Mesendoderm (in vitro differentiated cells): ENCODE measurements around the gene USH2A.

Experiments used
- DNase-seq: peaks from one replicate; pipeline ENCODE4 v3.0.0; 2013
- H2AK5ac ChIP-seq: 2 replicates; pipeline ENCODE4 v1.6.1; 2013; ENCODE audit warnings: low read length, inconsistent platforms
- H2BK120ac ChIP-seq: 2 replicates; pipeline ENCODE4 v1.6.1; 2013; ENCODE audit warnings: low read depth, mild to moderate bottlenecking, low read length, moderate library complexity, mixed read lengths
- H2BK15ac ChIP-seq: replicated peaks from 2 replicates; pipeline ENCODE4 v1.6.1; 2013; ENCODE audit warnings: low read depth, mild to moderate bottlenecking, moderate library complexity
- H2BK5ac ChIP-seq: 2 replicates; pipeline ENCODE4 v1.6.1; 2013; ENCODE audit warnings: low read length, inconsistent platforms
- H3K18ac ChIP-seq: 2 replicates; pipeline ENCODE4 v1.6.1; 2013; ENCODE audit warnings: mild to moderate bottlenecking, low read length, mixed read lengths
- H3K23ac ChIP-seq: one replicate; pipeline ENCODE4 v1.6.1; 2013; ENCODE audit warnings: low read length
- H3K27ac ChIP-seq: 2 replicates; pipeline ENCODE4 v1.5.1; 2013; ENCODE audit warnings: low read depth, mild to moderate bottlenecking, inconsistent platforms, low read length, moderate library complexity
- H3K27me3 ChIP-seq: 2 replicates; pipeline ENCODE4 v1.6.1; 2013; ENCODE audit warnings: low read length, control low read depth, mild to moderate bottlenecking, inconsistent platforms; ENCODE audit not compliant: insufficient read depth, poor library complexity
- H3K36me3 ChIP-seq: 2 replicates; pipeline ENCODE4 v1.6.1; 2013; ENCODE audit warnings: low read length, inconsistent platforms; ENCODE audit not compliant: control insufficient read depth, insufficient read depth
- H3K4ac ChIP-seq: one replicate; pipeline ENCODE4 v1.6.1; 2013; ENCODE audit warnings: low read depth, mild to moderate bottlenecking, low read length, moderate library complexity
- H3K4me1 ChIP-seq: 2 replicates; pipeline ENCODE4 v1.6.1; 2013; ENCODE audit warnings: low read depth, low read length, inconsistent platforms; ENCODE audit not compliant: control insufficient read depth
- H3K4me2 ChIP-seq: 2 replicates; pipeline ENCODE4 v1.6.1; 2013; ENCODE audit warnings: low read length
- H3K4me3 ChIP-seq: 2 replicates; pipeline ENCODE4 v1.5.1; 2013; ENCODE audit warnings: mild to moderate bottlenecking, low read length
- H3K56ac ChIP-seq: one replicate; pipeline ENCODE4 v1.6.1; 2013; ENCODE audit warnings: low read length
- H3K79me1 ChIP-seq: 2 replicates; pipeline ENCODE4 v1.6.1; 2013; ENCODE audit warnings: low read length, inconsistent platforms
- H3K79me2 ChIP-seq: 2 replicates; pipeline ENCODE4 v1.6.1; 2013; ENCODE audit warnings: mild to moderate bottlenecking, low read length; ENCODE audit not compliant: control insufficient read depth, insufficient read depth
- H3K9ac ChIP-seq: 2 replicates; pipeline ENCODE4 v1.6.1; 2013; ENCODE audit warnings: low read length, inconsistent platforms
- H4K5ac ChIP-seq: one replicate; pipeline ENCODE4 v1.6.1; 2013; ENCODE audit warnings: low read length
- H4K8ac ChIP-seq: one replicate; pipeline ENCODE4 v1.6.1; 2013; ENCODE audit warnings: low read depth, mild to moderate bottlenecking, control low read depth, low read length, moderate library complexity
- WGBS: extraction: QIAGEN DNeasy Blood & Tissue Kit; methylation state at CpG from one replicate; pipeline ENCODE4 v1.1.7; 2013; ENCODE audit warnings: low lambda C conversion rate, missing lambda C conversion rate; ENCODE audit not compliant: insufficient coverage; ENCODE audit errors: extremely low coverage; 5-methylcytosine and 5-hydroxymethylcytosine counted together

Gene USH2A

DNA sequence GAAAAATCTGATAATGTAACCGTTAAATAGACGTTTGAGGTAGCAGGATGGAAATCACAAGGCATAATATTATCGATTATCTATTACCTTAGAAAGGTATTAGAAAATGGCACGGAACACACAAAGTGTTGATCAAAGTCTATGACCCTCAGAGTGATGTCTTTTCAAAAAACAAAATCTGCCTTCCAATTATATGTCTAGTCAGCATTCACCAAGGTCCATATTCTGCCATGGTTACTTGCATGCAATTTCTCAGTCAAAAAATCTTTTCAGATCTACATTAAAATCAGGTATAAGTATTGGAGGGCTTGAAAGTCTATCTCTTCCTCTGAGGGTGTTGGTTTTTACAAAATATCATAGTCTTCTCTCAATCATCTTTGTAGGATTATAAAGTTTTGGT, 774.3 kb downstream of the USH2A start:
- no peak overlapping the region for H3K9ac ChIP-seq

DNA sequence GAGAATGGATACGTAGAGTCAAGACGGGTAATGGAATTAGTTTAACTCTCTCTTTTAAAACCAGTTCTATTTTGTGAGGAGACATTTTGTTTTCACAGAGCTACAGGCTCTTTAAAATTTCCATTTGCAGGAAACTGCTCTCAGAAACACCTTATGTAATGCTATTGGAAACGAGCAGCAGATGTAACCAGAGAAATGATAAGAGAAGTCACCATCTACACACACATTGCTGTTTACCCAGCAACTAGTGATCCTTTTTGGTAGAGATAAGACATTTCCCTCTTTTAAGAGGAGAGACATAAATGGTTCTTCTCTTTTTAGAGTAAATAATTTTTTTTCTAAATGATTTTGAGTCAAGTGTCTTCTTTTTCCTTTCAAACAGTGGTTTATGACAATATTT, 775.5 kb downstream of the USH2A start:
- no peak overlapping the region for H2AK5ac ChIP-seq
- H3K4ac ChIP-seq: no peak overlapping the region
- H3K56ac ChIP-seq: no peak overlapping the region
- no peak overlapping the region for H3K18ac ChIP-seq
- H3K4me2 ChIP-seq: no peak overlapping the region
- H3K27ac ChIP-seq: no peak overlapping the region
- no peaks in the 10 kb centered on the region for H3K36me3 ChIP-seq
- no peaks in the 10 kb centered on the region for H3K27me3 ChIP-seq
- H3K4me3 ChIP-seq: no peak overlapping the region
- no peak overlapping the region for H4K8ac ChIP-seq
- no peak overlapping the region for H4K5ac ChIP-seq
- H2BK120ac ChIP-seq: no peak overlapping the region
- H3K4me1 ChIP-seq: no peaks in the 10 kb centered on the region
- no peak overlapping the region for H2BK5ac ChIP-seq
- DNase-seq: no peak
- H3K79me1 ChIP-seq: no peaks in the 10 kb centered on the region
- H3K79me2 ChIP-seq: no peaks in the 10 kb centered on the region
- no peak overlapping the region for H2BK15ac ChIP-seq
- no CpG with 5 or more reads among the region's 3 CpGs for WGBS
- no peak overlapping the region for H3K23ac ChIP-seq
- H3K9ac ChIP-seq: no peak overlapping the region

More for the DNA sequence above, 774.3 kb downstream of the USH2A start:
- Histone ChIP-seq H2BK15ac (no peak overlapping the region), H3K4me3 (no peak overlapping the region), H3K36me3 (no peaks in the 10 kb centered on the region), H4K8ac (no peak overlapping the region), H4K5ac (no peak overlapping the region), H2BK120ac (no peak overlapping the region), H3K79me2 (no peaks in the 10 kb centered on the region), H3K79me1 (no peaks in the 10 kb centered on the region), H3K4ac (no peak overlapping the region), H3K18ac (no peak overlapping the region), H3K4me2 (no peak overlapping the region), H3K27me3 (no peaks in the 10 kb centered on the region), H2BK5ac (no peak overlapping the region), H3K23ac (no peak overlapping the region), H3K56ac (no peak overlapping the region), H2AK5ac (no peak overlapping the region), H3K27ac (no peak overlapping the region), H3K4me1 (no peaks in the 10 kb centered on the region)
- WGBS: no CpG with 5 or more reads among the region's 4 CpGs
- no peak for DNase-seq

DNA sequence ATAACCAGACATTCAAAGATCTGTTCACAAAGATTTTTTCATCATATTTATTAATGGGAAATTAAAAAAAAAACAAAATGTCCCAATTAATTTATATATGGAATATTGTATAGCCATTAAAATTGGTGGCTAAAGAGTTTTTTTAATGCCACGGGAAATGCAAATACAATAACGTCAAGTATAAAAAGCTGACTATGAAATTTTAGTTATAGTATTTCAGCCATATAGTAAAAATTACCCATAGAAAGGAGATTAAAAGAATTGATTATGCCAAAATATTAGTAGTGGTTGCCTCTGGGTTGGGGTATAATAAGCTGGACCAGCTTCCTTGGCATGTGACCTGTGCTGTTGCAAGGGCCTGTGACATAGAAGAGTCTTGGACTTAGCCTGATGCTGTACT, 777.4 kb downstream of the USH2A start:
- H3K18ac ChIP-seq: no peak overlapping the region
- H3K4ac ChIP-seq: no peak overlapping the region
- no peak overlapping the region for H2AK5ac ChIP-seq
- no peak overlapping the region for H4K8ac ChIP-seq
- no peaks in the 10 kb centered on the region for H3K4me1 ChIP-seq
- no CpG with 5 or more reads among the region's 2 CpGs for WGBS
- no peak overlapping the region for H3K27ac ChIP-seq
- DNase-seq: no peak
- no peaks in the 10 kb centered on the region for H3K36me3 ChIP-seq
- no peak overlapping the region for H3K23ac ChIP-seq
- no peak overlapping the region for H2BK15ac ChIP-seq
- H4K5ac ChIP-seq: no peak overlapping the region
- no peak overlapping the region for H3K4me2 ChIP-seq
- no peaks in the 10 kb centered on the region for H3K79me1 ChIP-seq
- no peak overlapping the region for H3K4me3 ChIP-seq
- H3K79me2 ChIP-seq: no peaks in the 10 kb centered on the region
- no peak overlapping the region for H3K9ac ChIP-seq
- no peak overlapping the region for H3K56ac ChIP-seq
- no peak overlapping the region for H2BK120ac ChIP-seq
- no peaks in the 10 kb centered on the region for H3K27me3 ChIP-seq
- no peak overlapping the region for H2BK5ac ChIP-seq

DNA sequence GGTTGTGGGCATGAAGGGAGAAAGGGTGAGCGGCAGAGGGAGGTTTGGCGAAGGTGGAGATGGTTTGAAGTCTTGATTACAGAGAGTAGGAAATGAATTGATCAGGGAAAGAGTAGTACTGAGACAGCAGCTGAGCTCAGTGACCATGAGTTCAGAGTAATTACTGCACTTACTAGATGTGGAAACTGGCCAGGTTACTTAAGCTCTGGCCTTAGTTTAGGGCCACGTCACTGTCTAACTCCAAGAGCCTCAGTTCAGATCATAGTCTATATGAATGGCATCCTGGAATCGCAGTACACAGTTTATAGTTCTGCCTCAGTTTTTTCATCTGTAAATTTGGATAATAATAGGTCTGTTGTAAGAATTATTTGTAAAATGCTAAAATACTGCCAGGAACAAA, 778.1 kb downstream of the USH2A start:
- Histone ChIP-seq H2BK120ac (no peak overlapping the region), H3K4ac (no peak overlapping the region), H4K8ac (no peak overlapping the region), H3K4me2 (no peak overlapping the region), H3K18ac (no peak overlapping the region), H3K27me3 (no peaks in the 10 kb centered on the region), H3K4me1 (no peaks in the 10 kb centered on the region), H2AK5ac (no peak overlapping the region), H3K79me2 (no peaks in the 10 kb centered on the region), H3K9ac (no peak overlapping the region), H3K36me3 (no peaks in the 10 kb centered on the region), H3K23ac (no peak overlapping the region), H2BK15ac (no peak overlapping the region), H3K79me1 (no peaks in the 10 kb centered on the region), H4K5ac (no peak overlapping the region), H3K4me3 (no peak overlapping the region), H2BK5ac (no peak overlapping the region), H3K27ac (no peak overlapping the region), H3K56ac (no peak overlapping the region)
- DNase-seq: no peak
- no CpG with 5 or more reads among the region's 4 CpGs for WGBS

DNA sequence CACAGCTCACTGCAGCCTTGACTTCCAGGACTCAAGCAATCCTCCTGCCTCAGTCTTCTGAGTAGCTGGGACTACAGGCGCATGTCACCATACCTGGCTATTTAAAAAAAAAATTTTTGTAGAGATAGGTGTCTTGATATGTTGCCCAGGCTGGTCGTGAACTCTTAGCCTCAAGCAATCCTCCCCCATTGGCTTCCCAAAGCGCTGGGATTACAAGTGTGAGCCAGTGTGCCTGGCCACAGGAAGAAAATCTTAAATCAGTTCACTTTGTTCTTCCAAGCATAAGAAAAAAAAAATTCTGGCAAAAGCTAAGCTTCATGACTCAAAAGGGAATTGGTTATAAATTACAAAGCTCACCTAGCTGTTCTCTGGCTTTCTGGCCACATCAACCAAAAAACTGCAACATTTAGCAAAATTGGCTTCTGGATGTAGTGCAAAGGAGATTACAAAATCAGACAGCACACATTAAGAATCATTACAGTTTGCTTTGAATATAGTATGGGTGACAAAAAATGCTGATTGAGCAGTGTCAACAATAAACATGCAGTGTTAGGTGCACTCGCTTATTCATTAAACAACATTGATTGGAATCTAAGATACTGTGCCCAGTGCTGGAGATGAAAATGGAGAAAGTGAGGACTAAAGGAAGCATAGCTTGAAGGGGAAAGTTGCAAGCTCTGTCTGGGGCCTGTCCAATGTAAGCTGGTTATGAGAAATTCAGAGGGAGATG, 779.5 kb downstream of the USH2A start:
- H3K18ac ChIP-seq: no peak overlapping the region
- no peak overlapping the region for H3K4me3 ChIP-seq
- H4K5ac ChIP-seq: no peak overlapping the region
- no peak overlapping the region for H3K4me2 ChIP-seq
- no peaks in the 10 kb centered on the region for H3K4me1 ChIP-seq
- no peak overlapping the region for H2AK5ac ChIP-seq
- H3K4ac ChIP-seq: no peak overlapping the region
- H3K79me1 ChIP-seq: no peaks in the 10 kb centered on the region
- H3K56ac ChIP-seq: no peak overlapping the region
- no peak overlapping the region for H3K27ac ChIP-seq
- no peaks in the 10 kb centered on the region for H3K36me3 ChIP-seq
- H3K9ac ChIP-seq: no peak overlapping the region
- no CpG with 5 or more reads among the region's 4 CpGs for WGBS
- H3K79me2 ChIP-seq: no peaks in the 10 kb centered on the region
- H2BK120ac ChIP-seq: no peak overlapping the region
- H2BK15ac ChIP-seq: no peak overlapping the region
- no peak overlapping the region for H2BK5ac ChIP-seq
- H4K8ac ChIP-seq: no peak overlapping the region
- no peak for DNase-seq
- H3K23ac ChIP-seq: no peak overlapping the region
- H3K27me3 ChIP-seq: no peaks in the 10 kb centered on the region
